ENCODE measurements around the gene OR2H2.

OR2H2 gene

DNA sequence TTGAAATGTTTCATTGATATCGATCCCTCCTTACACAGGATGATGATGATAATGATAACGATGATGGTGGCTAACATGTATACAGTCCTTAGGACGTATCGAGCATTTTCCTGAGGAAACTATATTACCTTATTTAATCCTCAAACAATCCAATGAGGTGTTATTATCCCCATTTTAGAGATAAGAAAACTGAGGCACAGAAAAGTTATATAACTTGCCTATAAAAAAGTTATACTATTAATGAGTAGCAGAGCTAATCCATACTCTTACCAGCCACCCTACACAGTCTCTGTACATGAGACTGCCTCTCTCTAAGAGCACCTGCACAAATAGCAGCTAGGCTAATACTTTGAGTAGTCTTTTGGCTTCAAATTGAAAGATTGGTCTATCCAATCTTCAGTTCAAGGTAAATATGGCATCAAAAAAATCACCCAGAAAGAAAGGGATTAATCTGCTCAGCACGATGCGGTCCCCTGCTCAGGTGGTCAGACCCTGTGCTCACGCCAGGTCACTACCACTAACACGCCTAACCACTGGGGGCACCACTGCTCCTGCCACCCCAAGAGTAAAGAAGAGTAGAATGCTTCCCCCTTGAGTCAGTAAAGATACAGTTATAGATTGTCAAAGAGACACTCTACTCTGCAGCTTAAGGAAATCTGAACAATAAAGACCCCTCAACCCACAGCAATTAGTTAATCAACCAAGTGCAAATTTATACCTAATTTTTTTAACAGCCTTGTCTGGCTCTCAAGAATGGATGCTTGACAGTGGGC, 33.0 kb downstream of the OR2H2 start:
- TF ChIP-seq, protein P1, sequence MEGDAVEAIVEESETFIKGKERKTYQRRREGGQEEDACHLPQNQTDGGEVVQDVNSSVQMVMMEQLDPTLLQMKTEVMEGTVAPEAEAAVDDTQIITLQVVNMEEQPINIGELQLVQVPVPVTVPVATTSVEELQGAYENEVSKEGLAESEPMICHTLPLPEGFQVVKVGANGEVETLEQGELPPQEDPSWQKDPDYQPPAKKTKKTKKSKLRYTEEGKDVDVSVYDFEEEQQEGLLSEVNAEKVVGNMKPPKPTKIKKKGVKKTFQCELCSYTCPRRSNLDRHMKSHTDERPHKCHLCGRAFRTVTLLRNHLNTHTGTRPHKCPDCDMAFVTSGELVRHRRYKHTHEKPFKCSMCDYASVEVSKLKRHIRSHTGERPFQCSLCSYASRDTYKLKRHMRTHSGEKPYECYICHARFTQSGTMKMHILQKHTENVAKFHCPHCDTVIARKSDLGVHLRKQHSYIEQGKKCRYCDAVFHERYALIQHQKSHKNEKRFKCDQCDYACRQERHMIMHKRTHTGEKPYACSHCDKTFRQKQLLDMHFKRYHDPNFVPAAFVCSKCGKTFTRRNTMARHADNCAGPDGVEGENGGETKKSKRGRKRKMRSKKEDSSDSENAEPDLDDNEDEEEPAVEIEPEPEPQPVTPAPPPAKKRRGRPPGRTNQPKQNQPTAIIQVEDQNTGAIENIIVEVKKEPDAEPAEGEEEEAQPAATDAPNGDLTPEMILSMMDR (conservative IDR thresholded peaks at IDR 0.05; ENCODE audit: low read depth, low read length) = peak; percentile 30
- no peak overlapping the region for H3K4me3 ChIP-seq (ENCODE audit: low read length)
- DNase-seq (ENCODE audit: low read depth) = no peak

DNA sequence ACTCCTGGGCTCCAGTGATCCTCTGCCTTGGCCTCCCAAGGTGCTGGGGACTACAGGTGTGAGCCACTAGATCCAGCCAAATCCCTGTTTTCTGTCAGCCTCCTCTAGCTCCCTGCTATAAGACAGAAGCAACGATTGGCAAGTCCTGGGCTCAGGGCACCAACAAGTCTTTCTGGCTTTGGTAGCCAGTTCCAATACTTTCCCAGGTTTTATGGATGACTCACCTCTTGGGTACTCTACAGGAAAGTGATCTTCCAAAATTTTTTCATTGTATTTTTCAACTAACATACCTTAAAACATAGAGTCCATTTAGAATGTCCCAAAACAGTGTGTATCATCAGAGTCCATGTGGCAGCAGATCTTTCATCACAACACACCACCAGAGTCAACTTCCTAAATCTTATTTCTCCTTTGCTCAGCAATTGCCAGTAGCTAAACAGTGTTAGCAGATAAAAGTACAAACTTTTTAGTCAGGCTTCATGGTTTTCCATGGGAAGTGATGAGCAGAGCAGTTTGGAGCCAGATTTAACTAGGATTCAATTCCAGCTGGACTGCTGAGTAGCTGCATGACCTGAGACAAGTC, 34.7 kb downstream of the OR2H2 start:
- H3K4me3 ChIP-seq (ENCODE audit: low read length) = no peak overlapping the region
- DNase-seq (ENCODE audit: low read depth) = no peak
- TF ChIP-seq, protein P1 (conservative IDR thresholded peaks at IDR 0.05; ENCODE audit: low read depth, low read length) = no peak

GRCh38 chr6:29620630-29621029, 35.7 kb downstream of the OR2H2 start:
- TF ChIP-seq, protein P1 (conservative IDR thresholded peaks at IDR 0.05; ENCODE audit: low read depth, low read length) = no peak
- no peak overlapping the region for H3K4me3 ChIP-seq (ENCODE audit: low read length)

GRCh38 chr6:29624520-29624961, 39.6 kb downstream of the OR2H2 start:
- H3K4me3 ChIP-seq (ENCODE audit: low read length) = no peak overlapping the region
- TF ChIP-seq, protein P1 (conservative IDR thresholded peaks at IDR 0.05; ENCODE audit: low read depth, low read length) = no peak
- no peak for DNase-seq (ENCODE audit: low read depth)

More at GRCh38 chr6:29620630-29621029, 35.7 kb downstream of the OR2H2 start:
- no peak for DNase-seq (ENCODE audit: low read depth)

DNA sequence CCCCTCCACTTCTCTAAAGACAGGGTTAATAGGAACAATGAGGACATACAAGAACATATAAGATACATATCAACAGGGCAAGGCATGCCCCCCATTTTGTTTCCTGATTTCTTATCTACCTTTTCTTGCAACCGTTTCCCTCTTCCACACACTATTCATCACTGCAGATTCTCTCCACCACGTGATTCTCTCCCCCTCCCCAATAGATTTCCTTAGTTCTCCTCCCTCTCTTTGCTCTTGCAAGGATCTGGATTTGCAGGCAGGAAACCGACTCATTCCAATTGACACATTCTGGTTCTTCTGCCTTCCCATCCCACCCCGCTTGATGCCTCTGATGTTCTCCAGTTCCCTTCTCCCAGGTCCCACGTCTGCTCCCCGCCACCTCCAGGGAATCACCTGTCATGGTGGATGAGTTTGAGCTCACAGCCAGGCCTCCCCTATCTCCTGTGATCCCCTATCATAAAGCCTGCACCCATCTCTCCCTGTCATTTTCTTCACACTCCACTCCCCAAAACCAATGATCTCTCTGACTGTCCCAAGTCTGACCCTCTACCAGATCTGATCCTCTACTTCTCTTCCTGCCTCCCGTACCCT, 40.5 kb downstream of the OR2H2 start:
- no peak overlapping the region for H3K4me3 ChIP-seq (ENCODE audit: low read length)
- TF ChIP-seq, protein P1 (conservative IDR thresholded peaks at IDR 0.05; ENCODE audit: low read depth, low read length) = no peak
- no peak for DNase-seq (ENCODE audit: low read depth)

DNA sequence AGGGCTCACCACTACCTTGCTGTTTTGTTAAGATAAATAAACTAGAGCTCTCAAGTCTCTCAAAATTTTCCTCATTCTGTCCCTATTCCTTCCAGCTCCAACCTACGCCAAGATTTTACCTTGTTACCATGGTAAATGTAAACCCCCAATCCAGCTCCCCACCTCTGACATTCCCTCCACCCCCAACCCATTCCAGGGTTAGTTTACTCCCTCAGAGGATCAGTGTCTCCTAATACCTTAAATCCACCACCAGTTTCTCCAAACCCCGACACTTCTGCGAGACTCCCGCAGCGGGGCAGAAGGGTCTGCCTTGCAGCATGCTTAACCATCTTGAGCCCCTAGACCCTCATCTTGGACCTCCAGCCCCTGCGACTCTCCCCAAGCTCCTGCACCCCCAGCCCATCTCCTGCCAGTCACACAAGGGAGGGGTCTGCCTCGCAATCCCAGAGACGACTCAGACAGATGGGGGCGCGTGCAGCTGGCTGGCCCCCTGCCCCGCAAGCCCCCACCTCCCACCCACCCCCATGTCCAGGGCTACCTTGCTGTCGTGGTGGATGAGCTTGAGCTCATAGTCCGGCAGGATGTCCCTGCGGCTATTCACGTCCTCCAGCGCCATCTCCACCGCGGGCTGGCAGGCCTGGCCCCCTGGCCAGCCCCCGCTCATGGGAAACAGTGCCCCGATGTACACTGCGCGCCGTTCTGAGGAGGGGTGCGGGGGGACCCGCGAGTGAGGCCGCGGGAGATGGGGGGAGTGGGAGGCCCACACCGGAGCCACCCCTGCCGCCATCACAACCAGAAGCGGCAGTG, 42.2 kb downstream of the OR2H2 start:
- DNase-seq (ENCODE audit: low read depth) = no peak
- H3K4me3 ChIP-seq (ENCODE audit: low read length) = peak overlapping the region; percentile 60
- TF ChIP-seq, protein P1 (conservative IDR thresholded peaks at IDR 0.05; ENCODE audit: low read depth, low read length) = no peak
